ENCODE measurements around the gene CCKAR.
"Not testable (repeated sequence)": the region's sequence is repeated elsewhere in the genome, so short reads cannot be mapped to it uniquely, and the experiment has no call there.

Gene CCKAR

GRCh38 chr4:26490111-26490959 is at the start of gene CCKAR:
TSS of gene CCKAR (minus strand) at chr4:26490484. CDS start at chr4:26490267, 217 bp downstream.
- DNase-seq (ENCODE audit: low spot score), result no peak

GRCh38 chr4:26533685-26534084 is 43.4 kb upstream of the CCKAR start:
- no peak for DNase-seq (ENCODE audit: low spot score)

- DNase-seq (ENCODE audit: low spot score), result no peak
Observed at GRCh38 chr4:26531491-26532116, 41.3 kb upstream of the CCKAR start.

- no peak for DNase-seq (ENCODE audit: low spot score)
Observed at GRCh38 chr4:26530099-26530498, 39.8 kb upstream of the CCKAR start.

- peak; percentile 3 for DNase-seq (ENCODE audit: low spot score)
Observed at GRCh38 chr4:26529479-26529878, 39.2 kb upstream of the CCKAR start.

- DNase-seq (ENCODE audit: low spot score), result no peak
Observed at GRCh38 chr4:26525771-26526150, 35.5 kb upstream of the CCKAR start.

- DNase-seq (ENCODE audit: low spot score), result no peak
Observed at GRCh38 chr4:26525136-26525770, 35.0 kb upstream of the CCKAR start.

- DNase-seq (ENCODE audit: low spot score), result no peak
Observed at GRCh38 chr4:26524011-26524410, 33.7 kb upstream of the CCKAR start.

GRCh38 chr4:26522478-26522877 is 32.2 kb upstream of the CCKAR start:
- DNase-seq (ENCODE audit: low spot score), result no peak

- DNase-seq (ENCODE audit: low spot score), result no peak
Observed at GRCh38 chr4:26520728-26521450, 30.6 kb upstream of the CCKAR start.

- DNase-seq (ENCODE audit: low spot score), result no peak
Observed at GRCh38 chr4:26515936-26516335, 25.7 kb upstream of the CCKAR start.

GRCh38 chr4:26510334-26510964 is 20.2 kb upstream of the CCKAR start:
- no peak for DNase-seq (ENCODE audit: low spot score)

- DNase-seq (ENCODE audit: low spot score), result no peak
Observed at GRCh38 chr4:26509681-26510333, 19.5 kb upstream of the CCKAR start.

- DNase-seq (ENCODE audit: low spot score), result no peak
Observed at GRCh38 chr4:26507286-26507685, 17.0 kb upstream of the CCKAR start.

- DNase-seq (ENCODE audit: low spot score), result no peak
Observed at GRCh38 chr4:26503844-26504243, 13.6 kb upstream of the CCKAR start.

GRCh38 chr4:26503427-26503826 is 13.1 kb upstream of the CCKAR start:
- DNase-seq (ENCODE audit: low spot score), result no peak

- DNase-seq (ENCODE audit: low spot score), result not testable (repeated sequence)
Observed at GRCh38 chr4:26500565-26500999, 10.3 kb upstream of the CCKAR start.

- no peak for DNase-seq (ENCODE audit: low spot score)
Observed at GRCh38 chr4:26496207-26496783, 6.0 kb upstream of the CCKAR start.

GRCh38 chr4:26493461-26493860 is 3.2 kb upstream of the CCKAR start:
- DNase-seq (ENCODE audit: low spot score), result no peak

- no peak for DNase-seq (ENCODE audit: low spot score)
Observed at GRCh38 chr4:26491449-26492170, 1.3 kb upstream of the CCKAR start.

All from Ammon's horn (tissue), 1 donor.